ENCODE measurements around the gene SLC46A3.

- TF ChIP-seq EZH2phosphoT487 (IDR thresholded peaks at IDR 0.05; ENCODE audit: borderline replicate concordance, low read length), result no peak
- TF ChIP-seq, protein P1, sequence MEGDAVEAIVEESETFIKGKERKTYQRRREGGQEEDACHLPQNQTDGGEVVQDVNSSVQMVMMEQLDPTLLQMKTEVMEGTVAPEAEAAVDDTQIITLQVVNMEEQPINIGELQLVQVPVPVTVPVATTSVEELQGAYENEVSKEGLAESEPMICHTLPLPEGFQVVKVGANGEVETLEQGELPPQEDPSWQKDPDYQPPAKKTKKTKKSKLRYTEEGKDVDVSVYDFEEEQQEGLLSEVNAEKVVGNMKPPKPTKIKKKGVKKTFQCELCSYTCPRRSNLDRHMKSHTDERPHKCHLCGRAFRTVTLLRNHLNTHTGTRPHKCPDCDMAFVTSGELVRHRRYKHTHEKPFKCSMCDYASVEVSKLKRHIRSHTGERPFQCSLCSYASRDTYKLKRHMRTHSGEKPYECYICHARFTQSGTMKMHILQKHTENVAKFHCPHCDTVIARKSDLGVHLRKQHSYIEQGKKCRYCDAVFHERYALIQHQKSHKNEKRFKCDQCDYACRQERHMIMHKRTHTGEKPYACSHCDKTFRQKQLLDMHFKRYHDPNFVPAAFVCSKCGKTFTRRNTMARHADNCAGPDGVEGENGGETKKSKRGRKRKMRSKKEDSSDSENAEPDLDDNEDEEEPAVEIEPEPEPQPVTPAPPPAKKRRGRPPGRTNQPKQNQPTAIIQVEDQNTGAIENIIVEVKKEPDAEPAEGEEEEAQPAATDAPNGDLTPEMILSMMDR (IDR thresholded peaks at IDR 0.05; ENCODE audit: low read depth, low read length, poor library complexity, severe bottlenecking), result peak; percentile 42
Measured at GRCh38 chr13:28679628-28680027, 39.1 kb downstream of the SLC46A3 start.

Measured in DOHH2 (cell line).